ENCODE data around the gene IGIP. TPM values are rescaled to one million over a fixed set of nuclear protein-coding genes. Genes with fewer than 3 reads are reported as not detected.
"Not testable (repeated sequence)": the region's sequence is repeated elsewhere in the genome, so short reads cannot be mapped to it uniquely, and the experiment has no call there.

Gene IGIP
- polyA plus RNA-seq, 12 donors: 4.0 to 6.6 (median 5.1) TPM; not detected in 1

DNA sequence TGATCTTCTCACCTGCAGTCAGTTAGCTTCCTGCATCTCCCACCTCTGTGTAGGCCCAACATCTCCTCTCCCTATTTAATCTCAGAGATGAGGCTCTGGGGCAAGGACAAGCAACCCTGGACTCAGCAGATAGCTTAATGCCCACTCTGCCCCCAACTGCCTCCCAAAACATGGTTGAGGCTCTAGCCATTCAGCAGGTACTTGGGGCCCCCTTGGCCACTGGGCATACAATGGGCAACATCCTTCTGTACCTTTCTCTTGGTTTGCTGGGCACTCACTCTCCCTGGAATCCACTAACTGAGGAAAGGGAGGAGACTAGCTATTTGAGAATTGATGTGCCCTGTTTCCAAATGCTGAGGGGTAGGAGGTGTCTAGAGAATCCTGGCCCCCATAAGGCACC lies 9.4 kb downstream of the IGIP start:
- DNase-seq: no peak

DNA sequence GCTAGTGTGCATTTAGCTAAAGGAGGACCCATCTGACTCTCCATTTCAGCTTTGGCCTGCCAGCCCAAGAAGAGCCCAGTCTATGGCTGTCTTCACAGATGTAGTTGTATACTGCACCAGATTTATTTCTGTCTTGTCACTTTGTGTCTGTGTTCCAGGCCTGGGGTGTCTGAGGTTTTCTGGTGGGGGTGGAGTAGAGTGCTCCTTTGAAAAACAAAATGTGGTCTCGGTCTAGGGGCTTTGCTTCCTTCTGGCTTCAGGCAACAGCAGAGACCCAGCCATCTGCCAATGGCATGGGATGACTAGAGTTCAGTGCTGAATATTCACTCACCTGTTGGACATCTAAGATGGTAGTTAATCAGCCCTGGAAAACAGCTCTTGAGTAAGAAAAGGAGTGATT lies 10.9 kb downstream of the IGIP start:
- no peak for DNase-seq

DNA sequence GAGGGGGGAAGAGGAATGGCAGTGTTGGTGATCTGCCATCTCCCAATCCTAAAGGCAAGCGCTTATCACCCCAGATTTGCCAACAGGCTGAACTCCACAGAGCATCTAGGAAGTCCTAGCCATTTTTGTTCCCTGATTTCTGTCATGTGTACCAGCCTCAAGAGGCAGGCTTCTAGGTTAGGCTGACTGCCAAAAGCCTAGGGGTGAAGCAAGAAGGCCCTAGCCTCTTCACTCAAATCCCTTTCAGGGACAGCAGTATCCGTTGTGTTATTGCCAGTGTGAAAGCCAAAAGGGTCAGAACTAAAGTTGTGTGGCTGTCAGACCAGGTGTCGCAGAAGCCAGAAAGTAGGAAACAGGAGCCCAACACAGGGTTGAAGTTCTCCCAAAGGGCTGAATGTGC lies 14.7 kb downstream of the IGIP start:
- DNase-seq: no peak

DNA sequence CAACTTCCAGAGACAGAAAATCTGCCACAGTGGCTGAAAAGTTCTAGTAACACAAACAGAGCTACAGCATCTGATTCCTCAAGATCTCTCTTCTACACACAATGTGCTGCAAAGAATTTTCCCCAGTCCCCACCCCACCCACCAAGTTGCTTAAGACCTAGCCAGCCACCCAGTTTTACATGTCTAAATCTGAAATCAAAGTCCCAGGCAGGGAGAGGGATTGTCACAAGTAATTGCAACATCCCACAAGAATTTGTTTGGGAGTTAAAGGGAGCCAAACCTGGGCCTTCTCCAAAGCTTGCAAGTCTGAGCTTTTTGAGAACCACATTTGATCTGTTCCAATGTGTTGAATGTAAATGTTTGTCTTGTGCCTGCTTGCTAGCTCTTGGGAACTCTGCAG lies 15.5 kb downstream of the IGIP start:
- no peak for DNase-seq

DNA sequence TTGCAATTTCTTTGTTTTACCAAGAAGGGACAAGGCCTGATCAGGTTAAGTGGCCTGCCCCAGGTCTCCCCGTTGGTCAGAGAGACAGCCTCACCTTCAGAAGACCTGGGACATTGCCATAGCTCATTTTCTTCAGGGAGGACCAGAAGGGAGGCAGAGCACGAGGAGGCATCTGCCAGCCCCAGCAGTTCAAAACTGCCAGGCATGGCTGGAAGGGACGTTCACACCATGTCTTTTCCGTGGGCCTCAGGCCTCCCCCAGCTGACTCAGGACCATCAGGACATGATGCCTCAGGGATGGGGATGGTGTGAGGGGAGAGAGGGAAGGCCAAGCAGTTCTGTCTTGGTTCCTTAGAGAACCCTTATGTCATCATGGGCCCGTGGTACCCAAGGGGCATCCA lies 16.5 kb downstream of the IGIP start:
- DNase-seq: no peak

DNA sequence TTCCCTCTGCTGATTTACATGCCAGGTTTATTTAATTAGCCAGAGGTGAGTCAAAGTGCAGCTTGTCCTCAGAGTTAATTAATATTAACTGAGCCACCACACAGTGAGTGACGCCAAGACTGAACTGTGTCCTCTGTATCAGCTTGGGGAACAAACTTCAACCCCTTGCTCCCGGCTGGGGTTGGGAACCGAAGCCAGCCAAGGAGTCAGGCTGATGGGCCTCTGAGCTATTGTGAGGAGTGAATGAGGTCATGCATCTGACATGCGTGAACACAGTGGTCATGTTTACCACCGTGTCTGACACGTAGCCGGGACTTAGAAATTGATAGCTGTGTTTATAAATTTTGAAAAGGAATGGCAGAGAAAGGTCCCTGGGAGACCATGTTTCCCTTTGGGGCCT lies 17.1 kb downstream of the IGIP start:
- DNase-seq: no peak

DNA sequence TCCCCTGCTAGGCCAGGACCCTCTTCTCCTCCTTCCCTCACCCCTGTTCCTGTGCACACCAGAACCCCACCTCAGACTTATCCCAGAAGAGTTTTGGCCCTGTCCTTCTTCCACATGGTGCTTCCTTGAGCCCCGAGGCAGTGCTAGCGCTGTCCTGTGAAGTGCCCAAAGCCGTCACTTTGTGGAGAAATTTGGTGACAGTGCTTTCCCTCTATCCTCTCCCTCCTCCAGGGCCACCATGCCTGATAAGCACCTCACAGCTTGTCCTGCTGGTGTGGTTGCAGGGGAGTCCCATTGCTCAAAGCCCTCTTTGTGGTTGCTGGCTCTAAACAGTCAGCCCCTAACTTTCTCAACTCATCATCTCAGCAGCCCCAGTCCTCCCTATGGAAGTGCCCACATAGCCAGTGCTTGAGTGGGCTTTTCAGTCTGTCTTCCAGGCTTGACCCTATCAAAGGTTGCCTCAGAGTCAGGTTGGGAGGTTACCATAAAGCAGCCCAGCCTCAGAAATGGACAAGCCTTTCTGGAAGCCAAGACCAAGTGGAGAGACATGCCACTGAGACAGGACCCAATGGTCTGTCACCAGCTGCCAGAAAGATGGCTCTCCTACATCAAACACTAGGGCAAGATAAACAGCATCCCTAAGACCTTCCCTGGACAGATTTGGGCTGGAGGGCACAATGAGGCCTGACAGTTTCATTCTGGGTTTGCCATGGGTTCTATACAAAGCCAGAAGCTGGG lies 18.0 kb downstream of the IGIP start:
- no peak for DNase-seq

DNA sequence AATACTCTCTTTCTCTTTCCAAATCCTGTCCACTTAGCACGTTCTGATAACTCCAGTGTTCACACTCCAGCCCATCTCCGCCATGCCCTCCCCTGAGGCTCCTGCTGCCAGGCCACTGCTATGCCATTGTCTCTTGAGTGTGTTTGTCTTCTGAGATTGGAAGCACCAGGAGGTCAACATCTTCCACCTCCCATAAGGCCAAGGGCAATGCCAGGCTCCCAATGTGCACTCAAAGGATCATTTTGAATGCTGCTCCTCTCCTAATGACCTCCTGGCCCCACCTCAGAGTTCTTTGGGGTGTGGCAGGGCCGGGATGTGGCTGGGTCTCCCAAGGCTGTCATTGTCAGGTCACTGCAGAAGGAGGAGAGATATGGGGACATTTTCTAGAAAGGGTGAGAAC lies 19.5 kb downstream of the IGIP start:
- DNase-seq: no peak

DNA sequence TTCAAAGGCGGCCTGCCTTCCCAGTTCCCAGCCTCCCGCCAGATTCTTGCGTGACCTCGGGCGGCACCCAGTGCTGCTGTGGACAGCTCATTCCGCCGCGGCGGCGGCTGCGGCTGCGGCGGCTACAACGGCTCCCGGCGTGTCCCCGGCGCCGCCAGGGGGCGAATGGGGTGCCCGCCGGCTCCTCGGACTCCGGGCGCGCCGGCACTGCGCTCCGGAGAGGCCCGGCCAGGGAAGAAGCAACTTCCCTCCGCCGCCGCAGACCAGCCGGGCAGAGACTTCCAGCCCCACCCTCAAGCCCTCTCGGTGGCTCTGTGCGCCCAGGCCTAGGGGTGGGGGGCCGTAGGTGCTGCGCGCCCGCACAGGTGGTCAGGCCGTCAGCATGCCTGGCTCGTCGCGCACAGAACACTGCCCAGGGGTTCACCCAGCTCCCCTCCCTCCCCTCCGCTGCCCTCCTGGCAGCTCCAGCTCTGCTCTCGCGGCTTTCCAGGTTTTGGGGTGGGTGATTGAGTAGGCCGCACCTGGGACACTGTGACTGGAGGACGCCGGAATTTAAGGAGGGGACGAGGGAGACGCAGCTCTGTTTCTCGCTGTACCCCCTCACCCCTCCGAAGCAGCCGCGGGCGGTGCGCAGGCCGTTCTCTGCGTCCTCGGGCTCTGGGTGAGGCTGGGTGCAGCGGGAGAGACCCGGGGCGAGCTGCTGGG lies 20.2 kb downstream of the IGIP start:
- DNase-seq: peak; percentile 51

DNA sequence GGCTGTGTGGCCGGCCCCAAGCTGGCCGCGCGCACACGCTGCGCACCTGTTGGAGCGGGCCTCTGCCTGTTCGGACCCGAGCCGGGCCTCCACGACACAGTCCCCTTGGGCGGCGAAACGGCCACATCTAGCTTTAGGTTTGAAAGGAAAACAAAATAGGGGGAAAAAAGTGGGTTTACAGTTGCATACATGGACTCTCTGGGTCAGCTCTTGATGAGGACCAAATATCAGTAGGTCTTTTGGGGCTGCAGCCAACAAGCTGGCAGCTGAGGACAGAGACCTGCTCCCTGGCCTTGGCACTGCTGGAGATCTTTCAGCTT lies 20.7 kb downstream of the IGIP start:
- no peak for DNase-seq

DNA sequence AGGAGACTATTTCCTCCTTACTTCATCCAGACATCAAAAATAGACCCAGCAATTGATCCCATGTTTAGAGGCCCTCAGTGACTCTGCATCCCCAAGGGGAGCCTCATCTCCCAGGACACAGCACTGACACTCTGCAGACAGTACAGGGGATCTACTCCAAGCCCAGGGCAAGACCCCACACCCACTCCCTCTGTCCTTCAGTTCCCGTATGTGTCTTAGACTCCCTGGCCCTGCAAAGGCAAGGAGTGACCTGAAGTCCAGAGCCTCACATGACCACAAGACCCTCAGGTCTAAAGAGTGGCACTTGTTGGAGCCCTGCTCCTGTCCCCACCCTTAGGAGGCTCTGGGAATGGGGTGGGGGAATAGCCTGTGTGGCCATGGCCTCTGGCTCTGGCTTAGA lies 21.7 kb downstream of the IGIP start:
- DNase-seq: no peak

DNA sequence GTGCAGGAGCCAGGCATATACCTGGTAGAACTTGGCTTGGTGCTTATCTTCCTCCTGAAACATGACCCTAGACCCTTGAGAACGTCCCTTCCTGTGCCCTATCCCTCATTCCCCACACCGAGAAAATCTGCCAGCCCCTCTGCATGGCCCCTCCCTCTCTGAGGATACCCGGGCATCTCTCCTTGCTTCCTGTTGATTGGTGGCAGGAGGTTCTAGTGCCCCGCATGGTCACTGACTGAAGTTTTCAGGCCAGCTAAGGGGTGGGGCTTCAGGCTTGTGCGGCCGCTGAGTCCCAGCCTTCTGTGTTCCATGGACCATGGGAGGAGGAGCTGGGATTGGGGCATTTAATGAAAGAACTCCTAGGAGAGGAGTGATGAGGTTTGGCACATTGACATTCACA lies 22.8 kb downstream of the IGIP start:
- no peak for DNase-seq

DNA sequence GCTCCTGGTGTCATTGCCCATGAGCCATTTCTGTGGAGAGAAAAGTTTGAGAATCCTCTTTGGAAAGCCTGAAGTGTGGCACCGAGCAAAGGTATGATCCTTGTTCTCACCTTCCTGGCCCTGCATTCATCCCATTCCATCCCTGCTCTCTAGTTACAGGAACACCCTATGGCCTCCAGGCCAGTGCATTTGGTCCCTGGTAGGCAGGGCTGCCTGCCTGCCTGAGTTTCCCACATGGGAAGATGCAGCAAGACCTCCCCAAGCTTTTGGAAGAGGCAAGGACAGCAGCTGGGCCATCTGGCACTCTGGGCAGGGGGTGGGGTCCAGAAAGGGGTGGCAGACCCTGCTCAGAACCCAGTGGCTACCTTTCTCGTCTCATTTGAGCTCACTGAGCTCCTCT lies 24.5 kb downstream of the IGIP start:
- no peak for DNase-seq

DNA sequence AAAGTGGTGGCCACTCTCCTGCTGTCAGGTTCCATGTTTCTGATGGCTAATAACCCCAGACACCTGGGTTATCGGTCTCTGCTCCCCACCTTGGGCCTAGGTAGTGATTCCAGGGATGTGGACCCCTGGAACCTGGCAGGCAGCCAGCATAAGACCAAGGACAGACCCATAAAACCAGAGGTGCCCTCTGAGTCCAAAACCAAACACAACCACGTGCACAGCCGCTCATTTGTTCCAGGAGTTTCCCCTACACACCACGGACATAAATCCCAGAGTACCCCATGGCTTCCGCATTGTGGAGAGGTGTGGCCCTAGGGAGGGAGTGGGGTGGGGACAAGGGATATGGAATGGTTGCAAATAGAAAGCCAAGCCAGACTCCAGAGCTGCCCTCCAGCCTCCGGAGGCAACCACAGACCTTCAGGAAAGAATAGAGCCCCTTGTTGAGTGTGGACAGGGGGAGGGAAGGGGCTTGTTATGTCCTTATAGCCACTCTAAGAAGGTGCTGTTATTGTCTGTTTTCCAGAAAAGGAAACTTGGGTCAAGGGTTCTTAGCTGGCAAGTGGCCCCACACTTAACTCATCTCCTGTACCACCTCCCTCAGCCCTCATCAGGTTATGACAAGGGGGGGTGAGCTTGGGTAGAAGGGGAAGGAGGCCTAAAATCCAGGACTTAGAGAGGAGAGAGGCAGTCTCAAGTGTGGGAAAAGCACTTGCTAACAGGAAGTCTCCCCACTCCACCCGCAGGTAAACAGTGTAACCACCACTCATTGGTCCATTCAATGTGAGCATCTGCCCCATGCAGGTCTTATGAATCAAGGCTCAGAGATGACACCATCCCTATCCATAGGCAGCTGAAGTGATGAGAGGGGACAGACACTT lies 25.6 kb downstream of the IGIP start:
- no peak for DNase-seq

DNA sequence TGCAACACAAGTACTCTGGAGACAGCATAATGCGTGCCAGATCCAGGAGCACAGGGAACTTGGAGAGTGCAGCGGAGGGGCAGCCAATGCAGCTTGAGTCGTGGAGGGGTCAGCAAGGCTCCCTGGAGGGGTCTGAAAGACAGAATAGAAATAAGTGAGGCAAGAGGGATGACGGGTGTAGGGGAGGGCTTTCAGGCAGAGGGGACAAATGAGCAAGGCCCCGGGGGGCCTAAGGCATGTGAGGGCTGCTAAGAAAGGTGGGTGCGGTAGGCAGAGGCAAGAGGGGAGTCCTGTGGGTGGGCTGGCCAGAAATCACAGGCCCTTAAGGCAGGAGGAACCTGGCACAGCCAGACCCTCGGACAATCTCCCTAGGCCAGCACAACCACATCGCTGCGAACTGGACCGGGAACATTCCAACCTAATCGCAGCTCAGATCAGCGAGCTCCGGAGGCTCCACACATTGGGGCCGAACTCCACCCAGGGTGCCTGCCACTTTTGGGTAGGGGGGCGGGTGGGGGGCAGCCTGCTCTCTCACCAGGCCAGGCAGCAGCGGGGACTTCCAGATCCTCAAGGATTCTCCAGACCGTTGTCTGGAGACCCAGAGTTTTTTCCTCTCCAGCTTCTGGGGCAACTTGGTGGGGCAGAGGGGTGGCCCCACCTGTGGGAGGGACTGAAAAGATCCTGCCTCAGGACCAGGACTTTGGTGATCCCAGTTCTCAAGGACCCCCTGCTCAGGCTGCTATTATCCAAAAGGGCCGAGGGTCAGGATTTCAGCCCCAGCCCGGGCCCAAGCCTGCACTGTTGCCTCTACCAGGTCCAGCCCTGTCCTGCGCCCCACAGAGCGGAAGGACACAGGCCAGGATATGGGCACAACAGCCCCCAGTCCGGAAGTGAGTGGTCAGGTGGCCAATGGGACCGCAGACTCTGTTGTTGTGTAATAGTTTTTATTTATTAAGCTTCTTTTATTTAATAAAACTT lies 26.6 kb downstream of the IGIP start:
- no peak for DNase-seq

DNA sequence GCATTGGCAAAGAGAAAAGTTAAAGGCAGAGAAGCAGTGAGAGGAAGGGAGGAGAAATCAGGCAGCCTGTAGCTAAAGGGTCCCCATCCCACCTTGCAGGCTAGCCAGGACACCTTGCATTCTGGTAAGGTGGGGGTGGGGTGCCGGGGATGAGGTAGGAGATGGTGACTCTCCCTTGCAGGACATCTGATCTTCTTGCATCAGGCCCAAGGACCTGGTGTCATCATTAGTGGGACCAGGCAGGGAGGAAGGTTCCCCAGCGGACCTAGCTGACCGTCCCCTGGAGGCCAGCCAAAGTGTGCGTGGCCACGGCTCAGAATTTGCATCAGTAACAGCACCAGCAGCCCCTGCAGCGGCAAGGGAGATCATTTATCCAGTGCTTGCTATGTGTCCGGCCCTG lies 27.5 kb downstream of the IGIP start:
- DNase-seq: no peak

DNA sequence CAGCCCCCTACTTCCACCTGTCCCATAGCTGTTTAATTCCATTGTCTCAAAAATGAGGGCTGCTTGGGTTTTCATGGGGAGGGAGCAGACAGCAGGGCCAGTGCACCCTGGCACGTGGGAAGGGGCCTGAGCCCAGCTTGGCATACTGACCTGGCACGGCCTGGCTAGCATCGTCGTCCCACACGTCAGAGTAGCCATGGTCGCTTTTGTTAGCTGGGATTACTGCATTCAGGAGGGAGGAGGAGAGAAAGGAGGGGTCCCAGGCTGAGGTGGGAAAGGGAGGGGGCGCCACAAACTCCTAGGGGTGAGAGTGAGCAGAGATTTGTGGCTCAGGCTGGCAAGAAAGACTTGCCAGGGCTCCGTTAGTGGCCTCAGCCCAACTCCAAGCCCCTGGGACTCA lies 28.2 kb downstream of the IGIP start:
- DNase-seq: no peak

DNA sequence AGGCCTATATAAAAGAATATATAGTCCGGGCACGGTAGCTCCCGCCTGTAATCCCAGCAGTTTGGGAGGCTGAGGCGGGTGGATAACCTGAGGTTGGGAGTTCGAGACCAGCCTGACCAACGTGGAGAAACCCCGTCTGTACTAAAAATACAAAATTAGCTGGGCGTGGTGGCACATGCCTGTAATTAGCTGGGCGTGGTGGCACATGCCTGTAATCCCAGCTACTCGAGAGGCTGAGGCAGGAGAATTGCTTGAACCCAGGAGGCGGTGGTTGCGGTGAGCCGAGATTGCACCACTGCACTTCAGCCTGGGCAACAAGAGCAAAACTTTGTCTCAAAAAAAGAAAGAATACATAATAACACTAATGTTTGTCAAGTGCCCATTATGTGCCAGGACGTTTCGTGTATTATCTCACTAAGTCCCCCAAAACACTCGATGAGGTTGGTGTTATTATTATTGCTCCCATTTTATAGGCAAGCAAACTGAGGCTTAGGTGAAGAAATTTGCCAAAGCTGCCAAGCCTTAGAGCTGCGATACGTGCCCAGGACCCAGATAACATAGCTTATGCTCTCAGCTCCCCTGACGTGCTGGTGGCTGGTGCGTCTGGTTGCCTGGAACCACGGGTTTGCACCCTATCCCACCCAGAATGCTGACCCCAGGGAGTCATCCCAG lies 29.1 kb downstream of the IGIP start:
- not testable (repeated sequence) for DNase-seq

DNA sequence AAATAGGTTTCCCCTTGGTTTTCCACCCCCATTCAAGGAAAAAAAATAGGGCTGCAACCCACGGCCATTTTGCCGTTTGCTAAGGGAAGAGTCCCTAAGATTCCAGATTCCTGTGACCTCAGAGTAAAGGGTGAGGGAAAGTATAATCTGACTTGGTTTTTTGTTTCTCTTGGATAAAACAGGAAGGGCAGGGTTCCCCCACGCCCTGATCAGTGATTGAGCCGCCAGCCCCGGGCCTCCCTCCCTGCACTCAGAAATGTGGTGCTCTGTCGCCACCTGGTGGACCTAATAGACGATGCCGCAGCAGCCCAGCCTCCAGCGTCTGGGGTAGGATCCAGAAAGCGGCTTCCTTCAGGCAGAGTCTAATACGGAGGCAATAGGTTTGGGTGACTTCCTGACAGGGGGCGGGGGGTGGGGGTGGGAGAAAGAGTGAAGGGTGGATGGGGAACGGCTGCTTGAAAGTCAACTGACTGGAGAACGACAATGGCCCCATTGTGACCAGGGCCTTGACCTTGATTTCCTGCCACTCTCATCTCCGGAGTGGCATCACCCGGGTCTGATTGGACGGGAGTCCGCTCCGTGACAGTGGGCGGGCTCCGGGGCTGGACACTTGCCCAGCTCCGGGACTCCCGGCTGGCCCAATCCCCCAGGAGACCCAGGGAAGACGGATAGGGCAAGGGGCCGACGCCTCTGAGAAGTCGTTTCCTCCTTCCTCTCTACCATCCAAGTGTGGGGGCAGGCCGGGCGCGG lies 31.5 kb downstream of the IGIP start:
- peak; percentile 88 for DNase-seq
